Activated naive CD8-positive, alpha-beta T cell treated with anti-CD3 and anti-CD28 coated beads, Interleukin-2, amount 50 U/mL, for 16 hours (primary cell): ENCODE data around the gene PIF1.

ENCODE experiments used
- DNase-seq: peaks from one replicate; pipeline ENCODE4 v3.0.0-alpha.2; 2020; ENCODE audit warnings: low read depth, low spot score

The PIF1 gene, protein sequence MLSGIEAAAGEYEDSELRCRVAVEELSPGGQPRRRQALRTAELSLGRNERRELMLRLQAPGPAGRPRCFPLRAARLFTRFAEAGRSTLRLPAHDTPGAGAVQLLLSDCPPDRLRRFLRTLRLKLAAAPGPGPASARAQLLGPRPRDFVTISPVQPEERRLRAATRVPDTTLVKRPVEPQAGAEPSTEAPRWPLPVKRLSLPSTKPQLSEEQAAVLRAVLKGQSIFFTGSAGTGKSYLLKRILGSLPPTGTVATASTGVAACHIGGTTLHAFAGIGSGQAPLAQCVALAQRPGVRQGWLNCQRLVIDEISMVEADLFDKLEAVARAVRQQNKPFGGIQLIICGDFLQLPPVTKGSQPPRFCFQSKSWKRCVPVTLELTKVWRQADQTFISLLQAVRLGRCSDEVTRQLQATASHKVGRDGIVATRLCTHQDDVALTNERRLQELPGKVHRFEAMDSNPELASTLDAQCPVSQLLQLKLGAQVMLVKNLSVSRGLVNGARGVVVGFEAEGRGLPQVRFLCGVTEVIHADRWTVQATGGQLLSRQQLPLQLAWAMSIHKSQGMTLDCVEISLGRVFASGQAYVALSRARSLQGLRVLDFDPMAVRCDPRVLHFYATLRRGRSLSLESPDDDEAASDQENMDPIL

DNA sequence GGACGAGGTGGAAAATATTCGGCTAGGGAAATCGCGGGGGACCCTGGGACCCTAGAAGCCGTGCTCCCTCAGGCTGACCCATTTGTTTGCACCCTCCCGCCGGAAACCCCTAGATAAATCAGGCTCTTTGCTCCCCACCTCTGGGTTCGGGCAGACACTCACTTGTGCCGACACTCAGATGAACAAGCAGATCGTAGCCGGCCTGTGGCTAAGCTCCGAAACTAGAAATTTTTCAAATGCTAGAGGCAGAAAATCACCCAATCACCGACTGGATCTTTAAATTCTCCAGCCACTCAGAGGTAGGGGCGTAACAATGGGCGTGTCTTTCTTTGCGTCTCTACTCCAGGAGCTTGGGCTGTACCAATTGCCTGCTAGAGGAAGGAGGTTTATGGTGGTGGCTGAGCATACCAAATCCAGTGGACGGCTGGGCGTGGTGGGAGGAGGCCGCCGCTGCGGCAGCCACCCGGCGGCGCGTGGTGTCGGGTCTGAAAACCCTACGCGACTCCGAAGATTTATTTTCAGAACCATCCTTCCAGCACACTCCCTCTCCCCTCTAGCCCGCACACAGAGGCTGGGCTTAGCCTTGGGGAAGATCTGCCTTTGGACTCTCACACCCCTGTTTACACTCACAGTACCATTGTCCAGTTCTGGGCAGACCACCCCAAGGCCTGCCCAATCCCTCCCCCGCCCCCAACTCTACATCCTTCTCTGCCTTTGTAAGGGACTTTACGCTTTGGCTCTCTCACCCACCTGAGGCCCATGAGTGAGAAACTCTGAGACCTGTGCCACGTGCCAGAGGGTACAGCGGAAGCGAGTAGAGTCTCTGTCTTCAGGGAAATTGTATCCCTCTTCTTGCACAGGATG lies at the start of gene PIF1:
PIF1 (minus strand) TSS at position 217 of the 864 bp plus-strand sequence. CDS start 1,312 bp downstream, outside the sequence.
- DNase-seq: peak; percentile 81

DNA sequence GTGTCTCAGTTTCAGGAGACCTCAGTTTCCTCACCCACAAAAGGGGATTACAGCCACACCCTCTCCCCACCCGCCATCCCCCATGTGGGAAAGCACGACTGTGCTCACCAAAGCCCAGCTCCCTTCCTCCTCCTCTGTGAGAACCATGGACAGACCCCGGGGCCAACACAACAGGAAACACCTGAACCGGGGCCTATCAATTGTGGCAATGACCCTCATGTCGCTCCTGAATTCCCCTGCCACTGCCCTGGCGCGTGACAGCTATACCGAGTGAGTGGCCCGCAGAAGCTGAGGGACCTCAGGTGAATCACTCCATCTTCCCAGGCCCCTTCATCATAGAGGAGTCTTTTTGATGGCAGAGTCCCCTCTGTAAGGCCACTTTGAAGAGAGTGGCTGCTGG lies 44.9 kb upstream of the PIF1 start:
- no peak for DNase-seq

DNA sequence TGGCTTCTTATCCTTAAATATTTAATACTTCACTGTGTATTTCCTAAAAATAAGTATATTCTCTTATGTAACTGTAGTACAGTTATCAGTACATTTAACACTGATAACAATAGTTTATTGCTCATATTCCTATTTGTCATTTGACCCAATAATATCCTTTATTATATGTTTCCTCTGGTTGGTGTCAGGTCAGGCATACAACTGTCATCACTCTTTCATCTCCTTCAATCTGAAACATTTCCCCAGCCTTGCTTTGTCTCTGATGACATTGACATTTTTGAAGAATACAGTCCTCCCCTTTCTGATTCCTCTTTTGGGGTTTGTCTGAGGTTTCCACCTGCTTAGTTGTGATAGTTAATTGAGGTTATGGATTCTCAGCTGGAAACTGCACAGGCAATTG lies 44.1 kb upstream of the PIF1 start:
- DNase-seq: no peak

DNA sequence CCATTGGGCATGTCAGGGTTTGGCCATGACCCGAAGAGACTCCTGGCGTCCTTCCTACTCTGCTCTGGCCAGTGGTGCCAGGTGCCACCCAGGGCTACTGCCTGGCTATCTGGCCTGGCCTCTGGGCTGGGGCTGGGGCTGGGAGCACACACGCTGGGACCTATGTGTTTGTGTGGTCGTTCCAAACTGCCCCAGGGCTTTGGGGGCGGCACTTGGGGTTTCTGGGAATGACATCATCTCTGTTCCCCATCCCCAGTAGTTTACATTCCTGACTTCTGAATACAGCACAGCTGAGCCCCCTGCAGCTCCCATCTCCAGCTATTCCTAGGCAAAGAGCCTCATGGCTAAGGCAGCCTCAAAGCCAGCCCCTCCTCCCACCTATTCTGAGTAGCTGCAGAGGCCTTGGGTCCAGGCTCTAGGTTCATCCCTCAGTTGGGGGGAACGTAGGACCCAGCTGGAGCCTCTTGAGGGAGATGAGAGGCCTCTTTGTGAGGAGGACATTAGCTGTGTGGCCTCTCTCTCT lies 40.6 kb upstream of the PIF1 start:
- DNase-seq: no peak

DNA sequence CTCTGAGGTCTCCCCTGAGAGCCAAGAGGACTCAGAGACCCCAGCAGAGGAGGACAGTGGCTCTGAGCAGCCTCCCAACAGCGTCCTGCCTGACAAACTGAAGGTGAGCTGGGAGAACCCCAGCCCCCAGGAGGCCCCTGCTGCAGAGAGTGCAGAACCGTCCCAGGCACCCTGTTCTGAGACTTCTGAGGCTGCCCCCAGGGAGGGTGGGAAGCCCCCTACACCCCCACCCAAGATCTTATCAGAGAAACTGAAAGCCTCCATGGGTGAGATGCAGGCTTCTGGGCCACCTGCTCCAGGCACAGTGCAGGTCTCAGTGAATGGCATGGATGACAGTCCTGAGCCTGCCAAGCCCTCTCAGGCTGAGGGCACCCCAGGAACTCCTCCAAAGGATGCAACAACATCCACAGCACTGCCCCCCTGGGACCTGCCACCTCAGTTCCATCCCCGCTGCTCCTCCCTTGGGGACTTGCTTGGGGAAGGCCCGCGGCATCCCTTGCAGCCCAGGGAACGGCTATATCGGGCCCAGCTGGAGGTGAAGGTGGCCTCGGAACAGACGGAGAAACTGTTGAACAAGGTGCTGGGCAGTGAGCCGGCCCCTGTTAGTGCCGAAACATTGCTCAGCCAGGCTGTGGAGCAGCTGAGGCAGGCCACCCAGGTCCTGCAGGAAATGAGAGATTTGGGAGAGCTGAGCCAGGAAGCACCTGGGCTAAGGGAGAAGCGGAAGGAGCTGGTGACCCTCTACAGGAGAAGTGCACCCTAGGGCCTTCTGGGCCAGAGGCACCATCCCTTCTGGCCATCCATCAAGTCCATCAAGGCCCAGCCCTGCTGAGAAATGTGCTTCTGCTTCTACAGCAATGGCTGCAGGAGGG lies 39.9 kb upstream of the PIF1 start:
- DNase-seq: no peak

DNA sequence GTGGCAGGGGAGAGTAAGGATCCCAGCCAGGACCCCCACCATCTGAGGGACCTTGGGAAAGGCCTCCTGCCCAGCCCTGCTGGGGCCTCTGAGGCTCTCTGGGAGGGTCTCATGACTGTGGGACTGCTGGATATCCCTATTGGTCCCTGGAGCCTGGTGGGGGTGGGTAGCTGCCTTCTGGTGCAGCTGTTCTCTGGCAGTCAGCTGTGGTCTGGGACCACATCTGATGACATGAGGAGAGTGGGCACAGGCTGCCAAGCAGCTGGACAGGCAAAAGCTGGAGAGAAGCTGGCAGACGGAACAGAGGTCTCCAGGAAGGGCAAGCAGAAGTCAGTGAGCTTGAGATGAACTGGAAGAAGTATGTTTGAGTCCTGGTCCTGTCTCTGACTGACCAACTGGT lies 38.6 kb upstream of the PIF1 start:
- no peak for DNase-seq

DNA sequence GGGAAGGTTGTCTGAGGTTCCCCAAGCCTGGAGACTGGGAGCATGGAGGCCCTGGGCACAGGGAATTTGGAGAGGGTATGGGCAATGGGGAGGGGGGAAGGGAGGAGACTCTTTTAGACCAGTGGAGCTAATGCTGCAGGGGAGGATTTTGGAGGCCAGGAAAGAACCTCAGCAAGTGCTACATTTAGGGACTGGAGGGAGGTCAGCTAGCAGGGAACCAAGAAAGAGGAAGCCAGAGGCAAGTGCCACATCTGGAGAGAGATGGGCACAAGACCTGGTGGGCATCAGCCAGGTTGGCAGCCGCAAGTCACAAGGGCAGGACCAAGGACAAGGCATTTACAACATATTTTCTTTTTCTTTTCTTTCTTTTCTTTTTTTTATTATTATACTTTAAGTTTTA lies 37.0 kb upstream of the PIF1 start:
- DNase-seq: no peak

DNA sequence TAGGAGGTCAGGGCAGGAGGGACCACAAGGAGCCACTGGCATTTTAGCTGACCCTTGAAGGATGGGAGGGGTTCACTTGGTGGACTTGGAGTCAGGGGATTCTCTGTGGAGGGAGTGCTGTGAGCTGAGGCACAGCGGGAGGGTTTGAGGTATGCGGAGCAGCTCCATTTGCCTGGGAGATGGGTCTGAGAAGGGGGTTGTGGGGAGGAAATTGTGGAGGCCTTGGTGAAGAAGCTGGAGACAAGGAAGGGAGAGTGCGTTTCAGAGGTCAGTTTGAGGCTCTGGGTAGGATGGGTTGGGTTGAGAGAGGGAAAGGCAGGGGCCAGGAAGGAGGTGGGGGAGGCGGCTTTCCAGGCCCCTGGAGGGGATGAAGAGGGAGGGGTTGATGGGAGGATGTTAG lies 36.5 kb upstream of the PIF1 start:
- DNase-seq: no peak

DNA sequence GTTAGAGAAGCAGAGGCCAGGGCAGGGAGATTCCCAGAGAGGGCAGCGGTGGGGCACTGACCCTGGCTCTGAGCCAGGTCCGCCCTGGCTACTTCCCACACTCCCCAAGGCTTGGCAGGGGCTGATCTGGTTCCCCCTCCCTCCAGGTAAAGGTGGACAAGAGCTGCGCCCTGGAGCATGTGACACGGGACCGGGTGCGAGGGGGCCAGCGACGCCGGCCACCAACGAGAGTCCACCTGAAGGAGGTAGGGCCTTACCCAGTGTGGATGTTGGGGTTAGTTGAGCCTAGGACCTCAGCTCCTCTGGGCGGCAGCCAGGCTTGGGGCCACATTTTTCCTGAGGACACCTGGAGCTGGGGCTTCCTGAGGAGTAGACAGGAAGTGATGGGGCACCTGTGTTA lies 35.9 kb upstream of the PIF1 start:
- DNase-seq: no peak

DNA sequence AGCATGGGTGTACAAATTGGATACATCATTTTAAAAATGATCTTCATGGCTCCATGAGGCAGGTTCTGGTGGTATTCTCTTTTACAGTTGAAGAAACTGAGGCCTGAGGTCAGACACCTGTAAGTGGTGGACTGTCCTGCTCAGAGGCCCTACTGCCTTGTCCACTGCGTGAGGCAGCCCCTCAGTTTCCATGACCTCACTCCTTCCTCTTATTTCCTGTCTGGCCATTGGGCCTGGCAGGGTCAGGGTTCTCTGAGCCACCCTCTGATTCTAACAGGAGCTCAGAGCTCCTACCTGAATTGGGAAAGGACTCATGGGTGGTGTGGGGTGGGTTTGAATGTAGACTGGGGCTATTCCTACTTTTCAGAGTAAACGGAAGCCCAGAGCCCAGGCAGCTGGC lies 33.8 kb upstream of the PIF1 start:
- DNase-seq: no peak

DNA sequence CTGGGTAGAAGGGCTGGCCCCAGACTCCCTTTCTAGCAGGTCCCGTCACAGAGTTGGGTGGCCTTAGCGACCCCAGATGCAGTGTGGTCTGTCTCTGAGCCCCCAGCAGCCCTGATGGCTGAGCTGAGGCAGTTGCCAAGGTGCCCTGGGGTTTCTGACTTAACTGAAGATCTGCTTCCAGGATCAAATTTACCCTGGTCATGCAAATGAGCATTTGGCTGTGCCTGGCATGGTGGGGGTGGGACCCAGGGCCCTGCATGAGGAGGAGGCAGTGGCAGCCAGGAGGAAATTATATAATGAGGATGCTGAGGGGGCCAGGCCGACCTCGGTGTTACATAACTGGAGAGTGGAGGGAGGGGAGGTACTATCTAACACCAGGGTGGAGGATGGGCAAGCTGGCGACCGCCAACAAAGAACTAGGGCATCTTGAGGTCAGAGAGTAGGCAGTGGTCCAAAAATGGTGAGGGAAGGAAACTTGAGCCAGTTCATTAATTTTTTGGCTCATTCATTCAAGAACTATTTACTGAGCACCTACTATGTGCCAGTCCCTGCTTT lies 32.7 kb upstream of the PIF1 start:
- DNase-seq: no peak

DNA sequence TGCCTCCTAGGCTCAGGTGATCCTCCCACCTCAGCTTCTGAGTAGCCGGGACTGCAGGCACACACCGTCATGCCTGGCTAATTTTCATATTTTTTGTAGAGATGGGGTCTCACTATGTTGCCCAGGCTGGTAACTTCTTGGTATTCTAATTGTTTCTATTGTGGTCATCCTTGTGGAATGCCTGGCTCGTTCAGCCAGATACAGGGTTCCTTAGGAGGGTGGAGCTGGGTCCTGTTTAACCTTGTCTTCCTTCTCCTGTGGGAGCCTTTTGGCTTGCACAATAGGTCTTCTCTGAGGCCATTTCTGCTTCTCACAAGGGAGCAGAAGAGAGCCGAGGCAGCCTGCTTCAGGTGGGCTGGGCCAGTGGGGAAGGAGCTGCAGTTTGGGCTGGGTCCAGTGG lies 32.0 kb upstream of the PIF1 start:
- no peak for DNase-seq

DNA sequence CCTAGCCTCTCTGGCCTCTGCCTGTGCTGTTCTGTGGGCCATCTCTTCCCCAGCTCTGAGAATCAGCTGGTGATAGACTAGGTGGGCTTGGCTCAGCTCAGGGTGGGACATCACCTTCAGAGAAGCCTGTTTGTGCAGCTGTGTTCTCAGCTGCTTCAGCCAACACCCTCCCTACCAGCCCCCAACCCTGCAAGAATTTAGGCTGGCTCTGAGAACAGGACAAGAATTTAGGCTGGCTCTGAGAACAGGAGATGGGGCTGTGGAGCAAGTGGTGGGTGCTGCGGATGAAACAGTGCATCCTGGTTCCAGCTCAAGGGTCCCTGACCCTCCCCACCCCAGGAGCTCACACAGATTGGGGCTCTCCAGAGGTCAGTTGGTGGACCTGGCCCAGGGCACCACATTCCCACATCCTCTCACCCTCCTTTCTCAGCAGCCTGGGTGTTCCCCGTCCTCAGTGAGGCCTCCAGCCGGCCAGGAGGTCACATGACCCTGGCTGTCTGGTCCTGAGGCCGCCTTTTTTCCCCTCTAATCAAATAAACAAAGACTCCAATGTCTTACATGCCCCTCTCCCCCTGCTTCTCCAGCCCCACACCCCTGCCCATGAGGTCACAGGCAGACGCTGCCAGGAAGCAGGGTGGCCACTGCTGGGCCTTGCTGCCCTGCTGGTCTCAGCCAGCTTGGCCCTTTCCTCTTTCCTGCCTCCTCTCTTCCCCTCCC lies 31.1 kb upstream of the PIF1 start:
- no peak for DNase-seq

DNA sequence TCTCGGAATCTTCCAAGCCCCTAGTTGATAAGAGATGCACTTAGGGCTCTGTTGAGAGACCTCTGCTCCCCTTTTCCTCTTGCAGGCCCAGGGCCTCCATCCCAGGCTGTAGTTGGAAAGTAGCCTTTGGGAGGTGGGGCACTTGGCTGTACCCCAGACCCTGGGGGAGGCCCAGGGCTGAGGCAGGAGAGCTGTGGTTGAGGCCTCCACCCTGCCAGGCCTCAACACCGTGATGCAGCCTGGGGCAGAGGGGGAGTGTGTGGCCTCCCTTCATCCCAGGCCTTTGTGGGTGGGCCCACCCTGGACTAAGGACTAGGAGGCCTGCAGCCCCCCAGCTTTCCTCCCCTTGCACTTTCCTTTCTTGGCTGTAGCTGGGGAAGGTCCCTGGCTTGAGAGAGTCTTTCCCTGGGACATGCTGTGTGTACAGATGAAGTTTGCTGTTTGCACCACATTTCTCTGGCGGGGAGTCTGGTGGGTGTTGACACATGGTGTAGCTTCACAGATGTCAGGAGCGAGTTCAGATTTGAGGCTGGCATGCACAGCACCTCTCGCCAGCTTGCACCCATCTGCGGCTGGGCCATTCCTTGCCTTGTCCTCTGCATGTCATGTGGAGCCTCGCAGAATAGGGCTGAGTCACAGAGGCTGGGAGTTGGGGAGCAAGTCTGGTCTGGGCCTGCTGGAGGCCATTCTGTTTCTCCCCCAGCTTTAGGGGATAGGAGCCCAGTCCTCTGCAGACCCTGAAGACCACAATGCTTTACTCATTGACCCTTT lies 29.9 kb upstream of the PIF1 start:
- DNase-seq: no peak

DNA sequence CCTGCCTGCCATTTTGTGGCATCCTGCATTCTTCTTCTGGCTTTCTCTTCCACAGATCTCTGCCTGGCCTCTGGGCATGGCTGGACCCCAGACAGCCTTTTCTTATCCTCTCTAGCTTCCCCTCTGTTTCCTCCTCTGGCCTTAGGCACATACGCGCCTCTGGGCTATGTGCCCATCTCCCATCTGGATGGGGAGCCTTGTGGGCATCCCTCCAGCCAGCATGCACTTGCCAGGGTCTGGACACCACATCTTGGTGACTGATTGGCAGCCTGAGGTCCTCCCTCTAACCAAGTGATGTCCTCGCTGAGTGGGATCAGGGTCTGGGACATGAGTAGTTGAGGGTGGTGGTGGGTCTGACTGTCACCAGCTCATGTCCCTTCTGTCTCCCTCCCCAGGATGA lies 29.1 kb upstream of the PIF1 start:
- DNase-seq: no peak

DNA sequence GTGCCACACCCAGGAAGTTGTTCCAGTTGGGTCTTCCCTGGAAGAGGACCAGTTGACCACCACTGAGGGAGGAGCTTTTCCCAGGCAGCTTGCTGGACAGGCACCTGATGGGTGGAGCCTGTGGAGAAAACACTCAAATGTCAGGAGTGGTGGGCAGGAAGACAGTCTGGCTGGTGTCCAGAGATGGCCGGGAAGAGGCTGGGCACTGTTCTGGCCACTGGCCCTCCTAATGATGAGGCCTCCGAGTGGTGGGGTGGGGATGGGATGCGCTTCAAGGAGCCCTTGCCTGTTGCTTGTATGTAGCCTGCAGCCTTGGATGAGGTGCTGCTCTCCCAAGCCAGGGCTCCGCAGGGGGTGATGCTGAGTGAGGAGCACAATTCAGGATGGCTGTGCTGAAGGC lies 28.6 kb upstream of the PIF1 start:
- DNase-seq: no peak

DNA sequence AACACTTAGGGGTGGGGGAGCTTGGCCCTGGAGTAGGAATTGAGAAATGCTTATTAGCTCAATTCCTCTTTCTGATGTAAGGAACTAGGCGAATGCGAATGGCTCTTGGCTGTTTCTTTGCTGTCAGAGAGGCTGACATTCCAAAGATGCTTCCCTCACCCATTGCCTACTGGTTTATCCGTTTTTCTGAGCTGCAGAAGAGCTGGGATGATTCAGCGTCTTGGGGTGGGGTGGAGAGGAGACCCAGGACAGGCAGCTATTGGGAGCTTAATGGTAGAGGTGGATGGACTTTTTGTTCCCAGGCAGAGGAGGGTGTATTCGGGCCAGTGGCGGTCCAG lies 26.0 kb upstream of the PIF1 start:
- no peak for DNase-seq

DNA sequence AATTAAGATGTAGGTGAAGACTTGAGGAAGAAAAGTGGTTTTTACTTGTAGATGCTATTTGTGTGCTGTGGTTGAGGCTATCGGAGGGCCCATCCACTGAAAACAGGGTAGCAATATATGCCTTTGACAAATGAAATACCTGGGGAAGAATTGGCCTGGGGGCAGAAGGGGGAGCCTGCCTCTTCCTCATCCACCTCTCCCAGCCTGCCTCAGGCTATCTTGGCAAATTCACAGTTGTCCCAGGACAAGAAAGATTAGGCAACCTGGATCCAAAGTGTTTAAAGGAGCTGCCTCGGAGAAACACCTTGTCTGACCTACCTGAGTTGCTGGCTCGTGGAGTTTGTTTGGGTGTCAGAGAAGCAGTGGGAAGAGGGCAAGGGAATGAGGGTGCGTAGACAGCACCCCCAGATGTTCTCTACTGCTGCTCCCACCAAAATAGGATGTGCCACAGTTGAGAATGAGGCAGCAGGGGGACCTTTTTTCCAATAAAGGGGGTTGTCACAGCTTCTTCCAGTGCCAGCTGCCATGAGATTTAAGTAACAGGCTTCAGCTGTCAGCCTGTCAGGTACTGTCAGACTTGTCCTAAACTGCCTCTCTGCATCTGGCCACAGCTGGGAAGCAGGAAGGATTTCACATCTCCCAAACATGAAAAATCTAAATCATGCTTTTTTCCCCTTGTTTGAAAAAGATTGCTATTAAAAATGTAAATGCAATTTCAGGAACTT lies 25.5 kb upstream of the PIF1 start:
- DNase-seq: no peak
